HG03139 (cell line): ENCODE data around the gene PCAT7.
"Not testable (repeated sequence)": the region's sequence is repeated elsewhere in the genome, so short reads cannot be mapped to it uniquely, and the experiment has no call there.

ENCODE experiments used
- ATAC-seq: cut with Tn5 transposase; IDR thresholded peaks from one replicate; pipeline ENCODE4 v1.9.1; 2021; ENCODE audit not compliant: unreplicated experiment

Gene PCAT7

DNA sequence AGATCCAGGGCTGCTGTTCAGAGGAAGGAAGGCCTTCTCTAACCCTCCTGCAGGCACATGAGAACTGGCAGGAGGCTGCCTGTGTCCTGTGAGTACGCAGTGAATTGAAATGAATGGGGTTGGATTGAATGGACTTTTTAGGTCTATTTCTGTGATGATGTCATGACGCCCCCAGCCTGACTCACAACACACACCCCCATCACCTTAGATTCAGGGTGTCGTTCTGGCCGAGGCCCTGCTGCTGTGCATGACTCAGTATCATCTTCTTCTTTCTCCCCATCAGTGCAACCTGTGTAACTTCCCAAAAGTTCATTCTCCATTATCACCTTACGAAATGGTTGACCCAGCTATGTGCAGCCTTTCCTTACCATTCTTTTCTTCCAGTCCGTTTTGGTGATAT, 5.4 kb downstream of the PCAT7 start:
- no peak for ATAC-seq

DNA sequence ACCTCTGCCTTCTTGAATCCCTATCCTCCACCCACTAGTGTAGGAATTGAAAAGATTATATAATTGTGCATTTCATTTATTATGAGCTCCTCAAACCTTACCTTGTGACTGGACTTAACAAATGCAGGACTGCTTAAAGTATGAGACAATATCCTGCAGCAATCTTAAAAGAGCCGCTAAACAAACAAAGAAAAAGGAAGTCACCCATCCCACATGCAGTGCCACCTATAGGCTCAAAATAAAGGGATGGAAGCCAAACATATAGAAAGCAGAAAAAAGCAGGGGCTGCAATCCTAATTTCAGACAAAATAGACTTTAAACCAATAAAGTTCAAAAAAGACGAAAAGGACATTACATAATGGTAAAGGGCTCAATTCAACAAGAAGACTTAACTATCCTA, 8.7 kb downstream of the PCAT7 start:
- ATAC-seq = no peak

- ATAC-seq = not testable (repeated sequence)
These were observed 9.4 kb downstream of the PCAT7 start for GRCh38 chr9:94564279-94564678.

DNA sequence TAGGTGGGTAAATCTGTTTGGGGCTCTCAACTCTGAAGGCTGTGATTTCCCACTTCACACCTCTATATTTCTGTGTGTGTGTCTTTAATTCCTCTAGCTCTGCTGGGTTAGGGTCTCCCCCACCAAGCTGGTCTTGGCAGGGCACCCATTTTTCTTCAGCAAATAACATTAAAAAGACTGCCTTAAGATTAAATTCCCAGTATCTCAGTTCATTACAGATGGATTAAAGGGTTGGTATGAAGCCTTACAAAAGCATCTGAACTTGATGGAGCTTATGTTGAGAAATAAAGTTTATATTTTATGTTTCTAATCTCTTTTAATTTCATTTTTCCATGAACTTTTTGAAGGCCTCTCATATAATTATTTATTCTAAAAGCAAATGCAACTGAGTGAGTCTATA, 11.7 kb downstream of the PCAT7 start:
- no peak for ATAC-seq

DNA sequence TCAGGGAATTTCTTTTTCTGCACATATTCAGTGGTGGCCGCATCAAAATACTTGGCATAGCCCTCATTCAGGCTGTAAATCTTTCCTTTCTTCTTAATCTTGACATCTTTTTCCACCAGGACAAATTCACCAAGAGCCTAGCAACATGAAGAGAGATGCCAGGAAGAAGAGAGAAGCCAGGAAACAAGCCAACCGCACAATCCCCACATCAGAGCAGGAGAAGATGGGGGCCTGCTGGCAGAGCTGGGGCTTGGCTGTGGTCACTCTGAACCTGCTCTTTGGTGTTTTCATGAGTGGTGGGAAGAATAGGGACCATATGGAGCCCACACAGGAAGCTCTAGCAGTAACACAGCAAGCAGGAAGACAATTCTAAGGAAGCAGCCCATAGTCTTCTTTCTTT, 12.4 kb downstream of the PCAT7 start:
- ATAC-seq = no peak

DNA sequence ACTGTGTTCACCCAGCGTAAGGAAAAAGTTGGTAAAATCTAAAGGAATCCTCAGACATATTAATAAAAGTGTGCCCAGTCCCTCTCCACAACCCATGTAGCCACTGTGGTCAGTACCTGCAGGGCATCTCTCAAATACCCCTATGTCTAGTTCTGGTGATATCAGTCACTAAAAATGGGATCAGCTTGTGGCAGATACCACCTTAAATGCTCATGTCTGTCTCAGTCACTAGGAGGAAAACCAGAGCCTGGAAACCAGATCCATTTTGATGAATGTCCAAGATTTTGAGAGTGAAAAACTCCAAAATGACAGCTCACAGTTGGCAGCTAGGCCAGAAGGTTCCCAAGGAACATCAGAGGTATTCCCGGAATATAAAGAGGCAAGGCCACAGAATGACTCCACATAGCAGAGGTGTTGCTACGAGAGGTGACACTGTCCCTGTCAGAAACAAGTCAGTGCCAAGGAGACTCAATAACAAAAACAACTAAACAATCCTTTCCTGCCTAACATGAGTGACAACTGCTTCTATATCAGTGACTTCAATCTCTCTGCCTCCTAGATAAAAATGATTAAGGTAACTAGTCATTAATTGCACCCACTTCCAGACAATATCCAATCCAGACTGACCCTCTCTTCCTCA, 13.5 kb downstream of the PCAT7 start:
- ATAC-seq = no peak

GRCh38 chr9:94568972-94569712, 14.3 kb downstream of the PCAT7 start:
- no peak for ATAC-seq

- ATAC-seq = no peak
These were observed 21.2 kb downstream of the PCAT7 start for GRCh38 chr9:94576131-94576530.

GRCh38 chr9:94577036-94577435, 22.2 kb downstream of the PCAT7 start:
- ATAC-seq = no peak

DNA sequence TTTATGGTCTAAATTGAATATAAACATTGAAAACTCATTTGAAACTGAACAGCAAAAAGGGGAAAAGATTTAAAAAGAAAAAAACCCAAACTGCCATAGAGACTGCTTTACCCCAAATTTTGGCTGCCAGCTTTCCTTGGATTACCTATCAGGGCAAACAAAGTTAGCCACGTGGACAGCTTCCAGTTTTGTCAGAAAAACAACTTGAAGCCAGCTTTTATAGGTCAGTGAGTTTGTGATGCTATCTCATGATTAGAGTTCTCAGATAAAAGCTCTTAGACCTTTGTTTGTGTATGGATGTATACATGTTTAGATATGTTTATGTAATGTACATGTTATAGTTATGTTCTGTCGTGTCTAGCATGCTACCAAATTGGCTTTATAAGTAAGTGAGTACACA, 22.7 kb downstream of the PCAT7 start:
- no peak for ATAC-seq

DNA sequence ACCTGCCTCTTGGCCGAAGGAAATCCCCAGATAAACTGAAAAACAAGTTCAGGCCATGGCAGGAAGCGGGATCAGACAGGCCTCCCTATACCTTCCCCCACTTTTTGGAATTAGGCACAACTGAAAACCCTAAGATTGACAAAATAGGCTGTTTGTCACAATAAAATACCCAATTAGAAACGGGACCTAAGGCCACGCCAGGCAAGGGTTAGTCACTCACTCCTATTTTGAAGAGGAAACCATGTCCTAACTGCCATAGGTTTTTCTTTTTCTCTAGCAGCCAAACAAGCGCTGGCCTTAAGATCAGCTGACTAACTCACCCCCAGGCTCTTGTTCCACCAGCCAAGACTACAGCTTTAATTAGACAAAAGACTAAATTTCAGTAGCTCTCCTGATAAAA, 26.8 kb downstream of the PCAT7 start:
- ATAC-seq = no peak

DNA sequence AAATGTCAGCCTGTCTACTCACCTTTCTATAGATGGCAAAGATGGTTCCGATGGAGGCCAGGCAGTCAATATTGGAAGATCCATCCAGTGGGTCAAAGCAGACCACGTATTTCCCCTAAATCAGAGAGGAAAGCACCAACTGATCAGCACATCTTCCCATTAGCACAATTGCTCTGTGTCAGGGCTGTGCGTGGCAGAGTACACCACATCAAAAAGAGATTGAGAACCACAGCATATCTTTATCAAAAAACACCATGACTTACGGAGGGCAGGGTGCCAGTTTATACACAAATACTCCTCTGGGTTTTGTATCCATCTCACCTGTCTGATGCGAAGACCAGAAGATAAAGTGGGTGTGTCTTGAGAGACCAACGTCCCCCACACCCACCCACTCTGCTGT, 29.7 kb downstream of the PCAT7 start:
- no peak for ATAC-seq

DNA sequence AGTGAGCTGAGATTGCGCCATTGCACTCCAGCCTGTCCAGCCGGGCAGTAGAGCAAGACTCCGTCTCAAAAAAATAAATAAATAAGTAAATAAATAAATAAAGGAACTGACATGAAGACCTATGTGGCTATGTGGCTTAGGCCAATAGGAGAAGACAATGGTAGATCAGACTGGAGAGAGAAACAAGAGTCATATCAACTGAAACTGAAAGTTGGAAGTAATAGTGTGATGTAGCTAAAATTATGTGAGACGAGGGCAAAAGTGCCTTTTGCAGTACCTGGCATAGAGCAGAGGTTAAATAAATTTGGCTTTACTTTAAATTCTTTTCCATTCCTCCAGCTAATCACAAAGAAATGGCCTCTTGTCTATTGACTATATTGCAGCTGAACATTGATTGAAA, 31.4 kb downstream of the PCAT7 start:
- ATAC-seq = no peak

DNA sequence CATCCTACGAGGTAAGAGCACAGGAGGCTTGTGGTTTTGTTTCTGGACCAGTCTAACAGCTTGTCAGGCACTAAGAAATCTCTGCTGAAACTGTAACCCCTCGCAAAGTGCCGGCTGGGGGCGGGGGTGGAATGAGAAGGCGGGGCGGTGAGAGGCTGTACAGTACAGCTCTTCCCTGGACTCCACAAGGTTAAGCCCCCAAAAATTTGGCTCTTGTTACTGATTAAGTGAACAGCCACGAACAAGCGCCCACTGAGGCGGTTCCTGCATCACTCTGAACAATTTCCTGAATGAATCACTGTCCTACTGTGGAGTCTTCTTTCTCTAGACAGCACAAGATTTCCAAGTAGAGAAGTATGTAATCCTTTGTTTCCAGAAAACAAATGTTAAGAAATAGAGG, 31.9 kb downstream of the PCAT7 start:
- ATAC-seq = no peak

GRCh38 chr9:94588681-94589080, 33.8 kb downstream of the PCAT7 start:
- no peak for ATAC-seq

- ATAC-seq = not testable (repeated sequence)
These were observed 36.2 kb downstream of the PCAT7 start for GRCh38 chr9:94591046-94591545.

DNA sequence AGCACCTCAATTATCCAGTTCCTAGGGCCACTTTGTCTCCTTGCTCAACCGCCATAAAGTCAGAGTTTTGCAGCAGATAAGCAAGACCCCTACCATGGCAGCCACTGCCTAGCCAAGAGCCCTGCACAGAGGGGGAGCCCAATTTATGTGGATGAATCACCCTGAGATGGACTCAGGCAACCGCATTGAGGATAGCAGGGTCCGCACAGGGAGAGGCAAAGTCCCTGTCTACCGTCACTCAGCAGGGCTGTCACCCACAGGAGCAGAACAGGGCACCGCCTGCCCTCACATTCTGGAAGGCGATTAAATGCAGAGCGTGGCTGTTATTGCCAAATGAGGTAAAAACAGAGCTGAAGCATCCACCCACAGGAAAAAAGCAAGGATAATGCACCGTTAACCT, 37.0 kb downstream of the PCAT7 start:
- ATAC-seq = no peak

DNA sequence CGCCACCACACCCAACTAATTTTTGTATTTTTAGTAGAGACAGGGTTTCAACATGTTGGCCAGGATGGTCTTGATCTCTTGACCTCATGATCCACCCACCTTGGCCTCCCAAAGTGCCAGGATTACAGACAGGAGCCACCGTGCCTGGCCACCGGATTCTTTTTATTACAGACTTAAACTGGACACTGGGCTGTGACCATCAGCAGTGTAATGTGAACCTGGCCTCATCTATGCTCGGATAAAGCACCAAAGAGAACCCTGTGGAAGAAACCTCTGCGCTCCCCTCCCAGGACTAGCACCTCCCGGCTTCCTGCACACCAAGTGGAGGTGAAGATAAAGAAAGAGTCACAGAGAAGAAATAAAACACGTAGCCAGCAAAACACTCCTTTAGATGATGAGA, 37.8 kb downstream of the PCAT7 start:
- not testable (repeated sequence) for ATAC-seq

- ATAC-seq = no peak
These were observed 38.8 kb downstream of the PCAT7 start, which contains the start of gene FBP2 for GRCh38 chr9:94593459-94594345. Gene FBP2 (minus strand): TSS chr9:94593824. CDS start chr9:94593726, 98 bp downstream.

- ATAC-seq = no peak
These were observed 44.2 kb downstream of the PCAT7 start for GRCh38 chr9:94599102-94599501.

DNA sequence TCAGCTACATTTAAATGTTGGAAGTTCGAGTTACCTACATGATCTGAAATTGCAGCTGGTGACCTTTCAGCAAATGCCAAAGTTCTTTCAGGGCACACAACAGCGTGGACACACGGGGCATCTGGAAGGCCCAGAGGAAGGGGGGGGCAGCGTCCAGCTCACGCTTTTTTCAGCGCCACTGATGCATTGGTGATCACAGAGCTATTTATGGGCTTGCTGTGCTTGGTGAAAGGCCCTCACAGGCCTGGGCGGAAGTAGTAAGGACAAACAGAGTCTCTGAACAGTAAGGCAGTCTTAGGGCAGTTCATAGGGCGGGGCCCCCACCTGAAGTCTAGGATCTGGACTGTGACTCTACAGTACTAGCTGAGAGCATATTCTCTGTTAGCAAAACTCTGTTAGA, 45.4 kb downstream of the PCAT7 start:
- ATAC-seq = no peak

DNA sequence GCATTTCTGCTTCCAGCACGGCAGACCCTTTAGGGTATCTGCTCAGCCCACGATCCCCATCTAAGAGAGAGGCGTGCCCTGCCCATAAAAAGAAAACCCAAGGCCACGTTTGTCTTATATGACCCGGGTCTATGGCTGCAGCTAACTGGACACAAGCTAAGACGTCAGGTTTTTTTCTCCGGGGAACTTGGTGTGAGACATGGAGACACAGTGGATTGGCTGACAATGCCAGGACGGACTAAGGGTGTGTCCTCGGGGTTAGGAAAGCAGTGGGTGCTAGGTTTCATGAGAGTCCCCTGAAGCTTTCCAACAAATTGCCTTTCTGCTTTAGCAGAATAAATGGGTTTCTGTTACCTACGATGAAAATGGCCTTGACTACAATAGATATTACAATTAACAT, 45.8 kb downstream of the PCAT7 start:
- no peak for ATAC-seq
